Islet precursor cell (in vitro differentiated cells): ENCODE results near the gene VWF.
"Not testable (repeated sequence)": the region's sequence is repeated elsewhere in the genome, so short reads cannot be mapped to it uniquely, and the experiment has no call there.

Source experiments
- DNase-seq: peaks from one replicate; pipeline ENCODE4 v3.0.0-alpha.2; 2018

Gene VWF

GRCh38 chr12:6032726-6033125 is 91.7 kb downstream of the VWF start:
- peak; percentile 38 for DNase-seq

GRCh38 chr12:6031001-6031400 is 93.5 kb downstream of the VWF start:
- peak; percentile 29 for DNase-seq

GRCh38 chr12:6030081-6030480 is 94.4 kb downstream of the VWF start:
- DNase-seq: peak; percentile 41

GRCh38 chr12:6029401-6029800 is 95.1 kb downstream of the VWF start:
- DNase-seq: peak; percentile 48

- DNase-seq: peak; percentile 29
These were observed 97.5 kb downstream of the VWF start for GRCh38 chr12:6026998-6027397.

- peak; percentile 42 for DNase-seq
These were observed 98.7 kb downstream of the VWF start for GRCh38 chr12:6025703-6026298.

GRCh38 chr12:6024066-6024465 is 100.4 kb downstream of the VWF start:
- peak; percentile 56 for DNase-seq

GRCh38 chr12:6020930-6021329 is 103.5 kb downstream of the VWF start:
- no peak for DNase-seq

GRCh38 chr12:6020511-6020910 is 104.0 kb downstream of the VWF start:
- not testable (repeated sequence) for DNase-seq

GRCh38 chr12:6019256-6019655 is 105.2 kb downstream of the VWF start:
- DNase-seq: not testable (repeated sequence)

GRCh38 chr12:6018265-6018664 is 106.2 kb downstream of the VWF start:
- no peak for DNase-seq

GRCh38 chr12:6016756-6017155 is 107.7 kb downstream of the VWF start:
- DNase-seq: no peak

- not testable (repeated sequence) for DNase-seq
These were observed 108.5 kb downstream of the VWF start for GRCh38 chr12:6016004-6016403.

GRCh38 chr12:6015271-6015670 is 109.2 kb downstream of the VWF start:
- not testable (repeated sequence) for DNase-seq

- not testable (repeated sequence) for DNase-seq
These were observed 113.7 kb downstream of the VWF start for GRCh38 chr12:6010631-6011350.

GRCh38 chr12:5997260-5997659 is 127.2 kb downstream of the VWF start:
- DNase-seq: no peak

- DNase-seq: no peak
These were observed 128.0 kb downstream of the VWF start for GRCh38 chr12:5996459-5996858.

- DNase-seq: peak; percentile 20
These were observed 134.8 kb downstream of the VWF start for GRCh38 chr12:5989621-5990020.

- peak; percentile 93 for DNase-seq
These were observed 135.8 kb downstream of the VWF start for GRCh38 chr12:5988659-5989116.

- DNase-seq: peak; percentile 54
These were observed 136.4 kb downstream of the VWF start for GRCh38 chr12:5988088-5988487.

- DNase-seq: no peak
These were observed 136.9 kb downstream of the VWF start for GRCh38 chr12:5987573-5987972.

- peak; percentile 41 for DNase-seq
These were observed 139.0 kb downstream of the VWF start for GRCh38 chr12:5985471-5985870.

- peak; percentile 58 for DNase-seq
These were observed 139.6 kb downstream of the VWF start for GRCh38 chr12:5984873-5985272.

- peak; percentile 36 for DNase-seq
These were observed 142.4 kb downstream of the VWF start for GRCh38 chr12:5982106-5982505.

- DNase-seq: no peak
These were observed 146.9 kb downstream of the VWF start for GRCh38 chr12:5977556-5977955.
